Measurements from ENCODE around the gene MYL6B.
A peak's percentile ranks its signal among the peaks of the same experiment; 100 is the strongest.

Gene MYL6B

DNA sequence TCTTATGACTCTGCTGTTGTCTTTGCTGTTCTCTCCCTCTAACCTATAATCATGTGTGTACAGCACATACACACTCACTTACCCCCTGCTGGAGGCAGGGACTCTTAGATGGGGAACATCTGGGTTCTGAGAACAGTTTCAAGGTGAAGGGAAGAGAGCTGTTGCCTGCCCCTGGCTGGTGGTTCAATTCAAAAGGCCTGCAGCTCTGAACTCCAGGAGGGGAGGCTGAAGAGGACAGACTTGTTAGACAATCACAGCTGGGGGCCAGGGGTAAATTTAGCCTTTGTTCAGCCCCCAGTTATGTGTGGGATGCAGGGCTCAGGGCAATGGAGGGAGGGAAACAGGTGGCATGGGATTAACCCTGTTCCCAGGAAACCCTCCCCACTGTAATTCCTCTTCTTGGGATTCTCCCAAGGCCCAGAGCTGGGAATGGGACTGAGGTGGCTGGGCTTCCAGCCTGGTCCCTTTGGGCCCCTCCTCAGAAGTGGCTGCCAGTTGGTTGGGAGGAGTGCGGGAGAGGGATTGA, 1.9 kb downstream of the MYL6B start:
- DNase-seq = no peak

DNA sequence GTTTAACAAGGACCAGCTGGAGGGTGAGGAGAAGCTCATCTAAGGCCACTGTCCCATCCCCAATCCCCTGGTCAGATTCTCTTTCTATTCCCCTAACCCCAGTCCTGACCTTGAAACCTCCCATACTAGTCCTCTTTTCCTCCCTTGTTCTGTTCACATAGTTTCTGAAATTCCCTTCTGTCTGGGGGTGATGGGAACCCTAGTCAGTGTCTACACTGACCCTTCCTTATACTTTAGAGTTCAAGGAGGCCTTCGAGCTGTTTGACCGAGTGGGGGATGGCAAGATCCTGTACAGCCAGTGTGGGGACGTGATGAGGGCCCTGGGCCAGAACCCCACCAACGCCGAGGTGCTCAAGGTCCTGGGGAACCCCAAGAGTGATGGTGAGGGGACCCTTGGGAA, 2.4 kb downstream of the MYL6B start:
- no peak for DNase-seq

DNA sequence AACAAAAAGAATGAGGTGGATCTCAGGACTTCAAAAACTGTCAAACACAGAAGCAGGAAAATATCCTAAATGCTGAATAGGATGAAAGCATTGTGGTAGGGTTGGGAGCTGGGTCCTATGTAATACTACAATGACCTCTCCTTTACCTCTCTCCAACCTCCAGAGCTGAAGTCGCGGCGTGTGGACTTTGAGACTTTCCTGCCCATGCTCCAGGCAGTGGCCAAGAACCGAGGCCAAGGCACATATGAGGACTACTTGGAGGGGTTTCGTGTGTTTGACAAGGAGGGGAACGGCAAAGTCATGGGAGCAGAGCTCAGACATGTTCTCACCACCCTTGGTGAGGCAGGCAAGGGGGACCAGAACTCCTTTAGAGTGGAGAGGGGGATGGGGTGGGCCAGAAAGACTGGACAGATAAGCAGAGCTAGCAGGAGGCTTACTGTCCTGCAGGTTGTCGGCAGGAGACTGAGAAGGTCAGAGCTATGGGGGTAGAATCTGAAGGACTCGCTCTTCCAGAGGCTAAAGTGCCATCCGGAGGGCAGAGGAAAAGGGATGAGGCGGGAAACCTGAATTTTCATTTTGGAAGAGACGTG, 3.0 kb downstream of the MYL6B start:
- no peak for DNase-seq

DNA sequence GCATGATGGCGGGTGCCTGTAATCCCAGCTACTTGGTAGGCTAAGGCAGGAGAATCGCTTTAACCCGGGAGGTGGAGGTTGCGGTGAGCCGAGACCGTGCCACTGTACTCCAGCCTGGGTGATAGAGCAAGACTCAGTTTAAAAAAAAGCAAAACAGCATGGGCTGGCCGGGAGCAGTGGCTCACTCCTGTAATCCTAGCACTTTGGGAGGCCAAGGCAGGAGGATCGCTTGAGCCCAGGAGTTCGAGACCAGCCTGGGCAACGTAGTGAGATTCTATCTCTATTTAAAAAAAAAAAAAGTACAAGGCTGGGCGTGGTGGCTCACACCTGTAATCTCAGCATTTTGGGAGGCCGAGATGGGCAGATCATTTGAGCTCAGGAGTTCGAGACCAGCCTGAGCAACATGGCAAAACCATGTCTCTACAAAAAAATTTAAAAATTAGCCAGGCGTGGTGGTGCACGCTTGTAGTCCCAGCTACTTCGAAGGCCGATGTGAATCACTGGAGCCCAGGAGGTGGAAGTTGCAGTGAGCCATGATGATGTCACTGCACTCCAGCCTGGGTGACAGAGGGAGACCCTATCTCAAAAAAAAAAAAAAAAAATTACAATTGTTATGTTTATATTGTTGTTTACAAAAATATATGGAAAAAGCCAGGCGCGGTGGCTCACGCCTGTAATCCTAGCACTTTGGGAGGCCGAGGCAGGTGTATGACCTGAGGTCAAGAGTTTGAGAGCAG, 4.2 kb downstream of the MYL6B start:
- peak; percentile 13 for DNase-seq

DNA sequence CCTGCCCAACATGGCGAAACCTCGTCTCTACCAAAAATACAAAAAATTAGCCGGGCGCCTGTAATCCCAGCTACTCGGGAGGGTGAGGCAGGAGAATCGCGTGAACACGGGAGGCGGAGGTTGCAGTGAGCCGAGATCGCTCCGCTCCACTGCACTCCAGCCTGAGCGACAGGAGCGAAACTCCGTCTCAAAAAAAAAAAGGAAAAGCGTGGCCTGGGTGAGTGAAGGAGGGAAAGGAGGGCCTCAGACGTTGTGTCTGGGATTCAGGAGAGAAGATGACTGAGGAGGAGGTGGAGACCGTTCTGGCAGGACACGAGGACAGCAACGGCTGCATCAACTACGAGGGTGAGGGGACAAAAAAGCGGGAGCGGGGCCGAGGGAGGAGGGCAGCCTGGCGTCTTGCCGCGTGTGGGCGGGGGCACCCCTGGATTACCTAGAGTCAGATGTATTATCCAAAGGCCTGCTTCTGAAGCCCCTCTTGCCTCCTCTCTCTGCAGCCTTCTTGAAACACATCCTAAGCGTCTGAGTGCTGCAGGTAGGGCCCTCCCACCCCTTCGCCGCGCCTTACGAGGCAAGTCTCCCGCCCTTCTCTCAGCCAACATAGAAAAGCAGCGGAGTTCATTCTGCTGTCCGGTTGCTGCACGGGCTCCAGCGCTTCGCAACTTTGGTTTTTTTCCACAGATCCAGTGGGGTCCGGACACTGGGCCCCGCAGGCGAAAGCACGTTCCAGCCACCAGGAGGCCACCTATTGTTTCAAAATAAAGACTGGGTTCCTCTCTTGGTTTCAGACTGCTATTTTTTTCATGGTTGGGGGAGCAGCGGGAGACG, 5.0 kb downstream of the MYL6B start:
- DNase-seq = peak; percentile 93

DNA sequence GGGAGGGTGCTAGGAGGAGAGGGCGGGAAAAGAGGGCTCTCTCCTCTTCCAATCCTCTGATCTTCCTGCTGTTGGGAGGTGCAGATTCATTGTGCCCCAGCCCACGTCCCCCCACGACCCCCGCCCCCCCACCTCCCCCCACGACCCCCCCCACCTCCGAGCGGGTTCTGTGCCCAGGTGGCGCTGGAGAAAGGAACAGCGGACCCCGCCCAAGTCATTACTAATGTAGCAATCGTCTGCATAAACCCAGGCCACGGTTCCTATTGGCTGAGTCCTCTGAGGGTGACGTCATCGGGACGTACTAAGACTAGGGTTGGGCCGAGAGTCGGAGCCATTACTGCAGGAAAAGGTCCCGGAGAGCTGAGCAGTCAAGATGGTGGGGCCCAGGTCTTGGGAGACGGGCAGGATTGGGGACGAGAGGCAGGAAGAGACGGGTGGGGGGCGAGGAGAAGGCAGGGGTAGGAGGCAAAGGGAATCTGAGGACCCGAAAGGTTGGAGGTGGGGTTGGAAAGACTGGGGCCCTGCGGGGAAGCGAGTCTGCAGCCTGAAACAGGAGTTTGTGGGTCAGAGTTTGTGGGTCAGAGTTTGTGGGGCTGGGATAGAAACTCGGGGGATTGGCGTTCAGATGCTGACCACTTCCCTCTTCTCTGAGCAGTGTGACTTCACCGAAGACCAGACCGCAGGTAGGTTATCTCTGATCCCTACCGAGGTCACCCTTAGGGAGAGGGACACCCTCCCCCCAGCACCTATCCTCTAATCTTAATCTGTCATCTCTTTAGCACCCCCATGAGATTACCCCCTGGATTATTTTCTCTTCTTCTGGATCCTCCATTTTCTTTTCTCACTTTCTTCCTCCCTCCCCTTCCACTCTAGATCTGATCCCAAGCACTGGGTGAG, 5.9 kb downstream of the MYL6B start, which contains the start of gene MYL6:
Gene MYL6 (plus strand): TSS at position 331 of the 897 bp plus-strand sequence. CDS start 43 bp downstream, at position 374.
- peak; percentile 93 for DNase-seq

DNA sequence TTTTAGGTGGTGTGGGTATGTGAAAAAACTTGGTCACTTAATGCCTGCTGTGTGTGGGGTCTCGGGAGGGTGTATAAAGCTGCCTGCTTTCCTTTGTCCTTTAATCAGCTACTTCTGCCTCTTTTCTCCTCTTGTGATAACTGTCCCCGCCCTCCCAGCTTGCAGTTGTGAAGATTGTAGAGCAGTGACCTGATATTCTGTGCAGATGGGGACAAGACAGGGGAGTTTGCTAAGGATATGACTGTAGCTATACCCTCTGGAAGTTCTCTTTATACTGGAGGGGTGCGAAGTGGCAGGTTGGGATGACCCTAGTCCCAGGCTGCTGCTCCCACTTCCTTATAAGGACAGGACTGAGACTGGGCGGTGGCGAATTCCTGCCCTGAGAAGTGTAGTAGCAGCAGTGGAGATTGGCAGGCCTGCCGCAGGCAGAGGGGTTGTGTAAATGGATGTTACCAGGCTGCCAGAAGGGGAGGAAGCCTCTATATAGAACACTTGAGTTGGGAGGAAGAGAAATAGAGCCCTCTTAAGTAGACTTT, 6.6 kb downstream of the MYL6B start:
- peak; percentile 34 for DNase-seq

DNA sequence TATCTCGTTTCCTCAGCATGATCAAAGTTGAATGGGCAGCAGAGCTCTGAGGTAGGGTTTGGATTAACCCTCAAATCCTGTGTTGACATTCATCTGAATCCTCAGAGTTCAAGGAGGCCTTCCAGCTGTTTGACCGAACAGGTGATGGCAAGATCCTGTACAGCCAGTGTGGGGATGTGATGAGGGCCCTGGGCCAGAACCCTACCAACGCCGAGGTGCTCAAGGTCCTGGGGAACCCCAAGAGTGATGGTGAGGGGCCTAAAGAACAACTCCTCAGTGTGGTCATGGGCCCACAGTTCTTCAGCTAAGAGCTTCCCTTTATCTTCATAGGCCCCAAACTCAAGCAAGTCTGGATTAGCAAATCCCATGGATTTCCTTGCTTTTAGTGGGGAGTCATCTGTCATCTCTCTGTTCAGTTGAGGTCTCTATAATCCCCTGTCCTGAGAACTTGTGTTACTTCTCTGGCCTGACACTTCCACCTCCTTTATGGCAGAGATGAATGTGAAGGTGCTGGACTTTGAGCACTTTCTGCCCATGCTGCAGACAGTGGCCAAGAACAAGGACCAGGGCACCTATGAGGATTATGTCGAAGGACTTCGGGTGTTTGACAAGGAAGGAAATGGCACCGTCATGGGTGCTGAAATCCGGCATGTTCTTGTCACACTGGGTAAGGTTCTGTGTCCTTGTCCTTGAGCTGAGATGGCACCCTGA, 7.2 kb downstream of the MYL6B start:
- DNase-seq = no peak

DNA sequence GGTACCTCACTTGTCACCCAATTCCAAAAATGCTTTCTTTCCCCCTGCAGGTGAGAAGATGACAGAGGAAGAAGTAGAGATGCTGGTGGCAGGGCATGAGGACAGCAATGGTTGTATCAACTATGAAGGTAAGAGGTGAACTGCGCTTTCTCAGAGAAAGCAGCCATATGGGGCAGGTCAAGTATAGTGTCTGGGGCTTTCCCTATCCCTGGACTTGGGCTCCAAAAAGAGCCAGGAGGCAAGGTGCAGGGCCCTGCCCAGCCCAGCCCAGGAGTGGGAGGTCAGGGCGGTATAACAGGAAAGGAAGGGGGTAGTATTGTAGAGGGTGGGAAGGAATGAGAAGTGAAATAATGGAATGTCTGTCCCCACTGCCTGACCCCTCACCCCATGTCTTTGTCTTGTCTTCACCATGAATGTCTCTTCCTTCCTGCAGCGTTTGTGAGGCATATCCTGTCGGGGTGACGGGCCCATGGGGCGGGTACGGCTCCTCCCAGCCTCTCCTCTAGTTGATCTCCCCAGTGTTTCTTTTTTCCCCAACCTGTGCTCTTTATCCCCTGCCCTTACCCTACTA, 7.9 kb downstream of the MYL6B start:
- DNase-seq = peak; percentile 14

DNA sequence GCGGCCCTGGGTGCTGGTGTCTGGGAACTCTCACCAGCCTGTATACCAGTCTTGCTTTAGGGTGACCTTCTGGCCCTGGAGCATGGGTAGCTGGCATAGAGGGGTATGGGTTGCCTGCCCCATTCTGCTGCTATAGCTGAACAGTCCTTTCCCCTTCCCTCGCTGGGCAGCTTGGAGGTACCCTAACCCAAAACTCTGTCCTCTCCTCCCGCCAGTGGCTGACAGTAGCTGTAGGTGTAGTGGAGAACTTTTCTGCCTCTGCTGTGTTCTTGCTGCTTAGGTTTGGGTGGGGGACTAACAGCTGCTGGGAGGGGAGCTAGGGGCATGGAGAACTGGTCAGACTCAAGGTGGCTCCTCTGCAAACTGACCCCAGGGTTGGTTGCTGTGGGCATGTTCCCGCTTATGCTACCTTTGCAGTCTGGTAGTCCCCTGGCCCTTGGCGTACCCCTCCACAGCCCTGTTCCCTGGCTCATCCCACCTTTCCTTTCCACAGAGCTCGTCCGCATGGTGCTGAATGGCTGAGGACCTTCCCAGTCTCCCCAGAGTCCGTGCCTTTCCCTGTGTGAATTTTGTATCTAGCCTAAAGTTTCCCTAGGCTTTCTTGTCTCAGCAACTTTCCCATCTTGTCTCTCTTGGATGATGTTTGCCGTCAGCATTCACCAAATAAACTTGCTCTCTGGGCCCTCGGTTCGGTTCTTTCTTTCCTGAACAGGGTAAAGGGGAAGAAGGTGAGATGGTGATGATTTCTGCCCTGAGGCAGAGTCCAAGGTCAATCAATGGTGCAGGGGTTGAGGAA, 8.7 kb downstream of the MYL6B start:
- DNase-seq = no peak

DNA sequence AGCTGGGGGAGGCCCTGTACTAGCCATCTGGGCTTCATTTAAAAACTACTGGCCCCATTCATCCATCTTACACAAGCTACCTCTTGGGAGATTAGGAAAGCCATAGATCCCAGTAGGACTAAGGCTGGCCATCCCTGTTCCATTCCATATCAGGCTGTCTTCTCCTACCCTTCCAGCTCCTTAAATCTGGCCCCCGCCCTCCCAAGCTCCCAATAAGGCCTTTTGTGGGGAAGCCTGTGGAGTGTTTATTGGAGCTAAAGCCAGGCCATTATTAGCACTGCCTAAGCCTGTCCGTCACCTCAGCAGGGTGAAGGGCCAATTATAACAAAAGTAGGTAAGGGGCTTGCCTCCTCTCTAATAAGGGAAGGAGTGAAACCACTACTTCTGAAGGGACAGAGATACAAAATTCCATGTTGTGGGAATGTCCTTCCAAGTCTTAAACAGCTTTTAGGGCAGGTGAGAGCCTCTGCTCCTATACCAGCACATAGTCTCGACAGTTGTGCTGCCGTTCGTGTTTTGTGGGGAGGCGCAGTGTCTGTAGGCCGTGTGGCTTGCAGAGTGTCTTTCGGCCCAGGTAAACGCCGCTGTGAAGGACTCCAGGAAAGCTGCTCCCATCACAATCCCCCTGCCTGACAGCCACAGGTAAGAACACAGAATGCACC, 9.4 kb downstream of the MYL6B start:
- no peak for DNase-seq

DNA sequence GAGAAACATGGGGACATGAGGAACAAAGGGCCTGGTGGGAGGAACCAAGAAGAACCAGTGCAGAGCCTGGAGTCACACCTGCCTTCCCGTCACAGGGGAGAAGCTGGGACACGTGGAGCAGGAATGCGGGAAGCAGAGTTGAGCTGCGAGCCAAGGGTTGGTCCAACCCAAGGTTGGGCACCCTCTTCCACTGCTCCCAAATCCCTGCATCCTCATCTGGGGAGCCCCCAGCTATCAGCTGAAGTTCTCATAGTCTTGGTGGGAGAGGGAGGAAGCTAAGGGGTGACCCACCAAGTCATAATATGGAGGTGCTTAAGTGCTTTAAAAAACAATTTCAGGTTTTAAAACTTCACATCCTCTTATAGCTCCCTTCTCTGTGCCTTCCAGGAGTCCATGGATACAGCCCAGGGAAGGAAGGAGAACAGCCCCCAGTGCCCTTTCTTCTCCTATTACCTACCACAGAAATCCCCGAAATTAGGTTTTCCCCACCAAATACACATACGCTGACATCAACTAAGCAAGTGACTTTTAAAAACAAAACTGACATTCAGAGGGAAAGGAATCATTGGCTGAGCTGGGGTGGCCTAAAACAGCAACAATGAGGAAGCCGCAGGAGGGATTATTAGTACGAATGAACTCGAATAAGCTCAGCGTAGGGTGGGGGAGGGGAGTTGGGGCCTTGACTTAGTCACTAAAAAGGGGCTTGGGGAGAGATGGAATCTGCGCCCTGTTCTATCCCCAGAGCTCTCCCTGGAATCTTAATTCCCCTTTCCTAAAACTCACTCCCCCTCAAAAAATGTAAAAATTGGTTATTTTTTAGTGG, 10.3 kb downstream of the MYL6B start:
- no peak for DNase-seq

DNA sequence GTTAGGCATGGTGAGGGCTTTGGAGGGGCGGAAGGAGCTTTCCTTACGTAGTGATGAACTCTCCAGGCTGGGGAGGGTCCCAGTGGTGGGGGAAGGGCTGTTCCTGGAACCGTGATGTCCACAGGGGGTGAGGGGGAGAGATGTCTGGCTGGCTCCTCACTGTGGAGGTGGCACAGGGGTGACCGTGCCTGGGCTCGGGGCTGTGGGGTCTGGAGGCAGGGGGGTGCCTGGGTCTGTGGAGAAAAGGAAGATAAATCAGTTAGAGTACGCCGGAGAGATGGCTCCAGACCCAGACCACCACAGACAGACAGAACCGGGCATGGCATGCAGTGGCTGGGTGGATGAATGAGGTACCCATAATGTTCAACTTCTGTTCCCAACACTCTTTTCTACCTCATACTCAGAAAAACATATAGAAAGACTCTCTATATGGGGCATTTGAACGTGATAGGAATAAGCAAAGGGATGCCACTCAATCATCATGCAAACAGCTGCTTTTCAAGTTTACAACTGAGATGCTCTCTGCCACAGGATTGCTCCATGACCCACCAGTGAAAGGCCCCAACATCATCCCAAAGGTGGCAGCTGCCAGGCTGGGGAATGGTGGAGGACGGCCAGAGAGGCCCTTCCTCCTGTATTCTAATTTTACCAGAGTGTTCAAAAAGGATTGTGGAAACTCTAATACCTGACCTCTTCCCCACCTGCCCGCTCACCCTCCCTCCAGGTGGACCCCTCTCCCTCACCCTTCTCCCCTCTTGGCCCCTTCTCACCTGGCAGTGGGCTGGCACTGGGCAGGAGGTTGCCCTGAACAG, 11.4 kb downstream of the MYL6B start:
- DNase-seq = no peak

DNA sequence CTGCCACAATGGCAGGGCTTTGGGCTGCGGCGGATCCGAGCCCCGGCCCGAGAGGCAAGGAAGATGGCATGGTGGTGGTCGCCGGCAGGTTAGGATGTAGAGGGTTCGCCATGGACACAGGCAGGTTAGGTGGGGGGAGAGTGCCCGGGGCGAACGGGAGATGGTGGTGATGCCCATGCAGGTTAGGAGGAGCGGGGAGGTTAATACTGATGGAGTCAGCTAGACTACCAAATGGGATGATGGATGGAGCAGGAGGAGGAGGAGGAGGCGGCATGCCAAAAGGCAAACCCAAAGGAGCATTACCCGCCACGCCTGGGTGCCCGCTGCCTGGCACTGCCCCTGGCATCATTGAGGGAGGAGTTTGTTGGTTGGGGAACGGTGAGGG, 11.9 kb downstream of the MYL6B start:
- DNase-seq = peak; percentile 12

DNA sequence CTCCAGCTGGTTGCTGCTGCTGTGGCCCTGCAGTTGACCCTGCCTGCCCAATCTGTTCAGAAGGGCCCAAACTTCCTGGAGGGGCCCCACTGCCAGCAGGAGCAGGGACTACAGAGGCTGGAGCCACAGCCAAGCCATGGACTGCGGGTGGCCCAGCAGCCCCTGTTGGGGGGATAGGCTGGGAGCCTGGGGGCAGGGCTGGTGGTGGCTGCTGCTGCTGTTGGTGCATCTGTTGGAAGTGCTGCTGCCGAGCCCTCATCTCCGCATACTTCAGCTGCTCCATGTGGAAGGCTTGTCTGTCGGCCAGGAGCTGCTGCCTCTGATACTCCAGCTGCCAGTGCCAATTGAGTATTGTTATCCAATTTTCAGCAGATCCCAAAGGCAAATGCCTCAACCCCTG, 13.0 kb downstream of the MYL6B start:
- no peak for DNase-seq

DNA sequence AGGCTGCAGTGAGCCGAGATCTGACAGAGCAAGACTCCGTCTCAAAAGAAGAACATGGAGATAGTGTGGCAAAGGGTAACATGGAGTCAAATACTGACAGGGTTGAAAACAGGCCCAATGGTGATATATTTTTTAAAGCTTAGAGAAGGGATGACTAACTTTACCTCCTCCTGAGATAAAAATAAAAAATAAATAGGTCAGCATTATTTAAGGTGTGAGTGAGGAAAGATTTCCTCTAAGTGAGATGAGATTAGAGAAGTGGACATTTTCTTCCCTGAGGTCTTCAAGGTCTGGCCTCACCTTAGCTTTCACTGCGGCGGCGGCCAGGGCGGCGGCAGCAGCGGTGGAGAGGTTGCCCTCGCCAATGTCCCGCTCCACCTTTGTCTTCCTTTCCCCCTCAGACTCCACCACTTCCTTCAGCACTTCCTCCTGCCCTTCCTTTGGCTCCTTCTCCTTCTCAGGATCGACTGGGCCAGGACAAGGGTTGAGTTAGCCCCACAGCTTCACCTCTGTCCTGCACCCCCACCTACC, 16.9 kb downstream of the MYL6B start:
- DNase-seq = no peak

DNA sequence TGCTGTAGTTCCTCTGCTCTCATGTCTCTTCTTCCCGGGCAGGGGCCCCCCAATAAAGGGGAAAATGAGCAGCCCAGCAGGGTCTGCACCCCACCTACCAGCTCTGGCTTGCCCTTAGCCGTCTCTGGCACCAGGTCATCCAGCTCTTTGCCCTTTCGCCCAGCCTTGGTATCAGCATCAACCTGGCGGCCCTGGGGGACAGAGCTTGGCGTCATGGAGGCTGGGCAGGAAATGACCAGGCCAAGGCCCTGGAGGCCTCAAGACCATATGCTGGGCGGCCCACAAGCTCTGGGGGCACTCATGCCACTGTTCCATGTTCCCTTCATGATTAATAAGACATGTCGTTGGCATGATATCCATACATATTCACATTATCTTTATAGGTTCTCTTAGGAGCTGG, 20.5 kb downstream of the MYL6B start:
- no peak for DNase-seq

DNA sequence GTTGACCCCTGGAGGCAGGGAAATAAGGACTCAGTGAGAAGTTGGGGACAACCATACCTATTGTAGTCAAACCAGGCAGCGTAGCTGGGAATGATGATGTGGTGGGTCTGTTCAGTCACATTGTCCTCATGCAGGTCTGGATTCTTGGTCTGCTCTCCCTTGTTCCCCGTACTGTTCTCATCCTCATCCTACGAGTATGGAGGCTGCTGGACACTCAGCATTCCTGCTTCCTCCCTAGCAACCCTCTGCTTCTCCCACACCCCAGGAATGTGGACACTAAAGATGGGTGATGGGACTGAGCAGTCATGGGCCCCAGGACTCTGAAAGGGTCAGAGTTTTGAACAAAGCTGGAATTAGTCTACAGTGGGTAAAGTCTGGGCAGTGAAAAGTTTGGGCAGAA, 26.0 kb downstream of the MYL6B start:
- DNase-seq = no peak

Measured in kidney glomerular epithelial cell (primary cell).